Measurements from ENCODE around the gene DTX4.

- no peak for TF ChIP-seq ELK1 (IDR thresholded peaks at IDR 0.05; ENCODE audit: borderline replicate concordance, low read depth, low read length)
- TF ChIP-seq USF2 (IDR thresholded peaks at IDR 0.05; ENCODE audit: low read depth, low read length), result no peak
- TF ChIP-seq CTCF (conservative IDR thresholded peaks at IDR 0.05; ENCODE audit: low read depth, low read length), result no peak
- no peak for TF ChIP-seq SMC3 (IDR thresholded peaks at IDR 0.05; ENCODE audit: low read depth, low read length)
- no peak for TF ChIP-seq POLR2A (IDR thresholded peaks at IDR 0.05; ENCODE audit: low read depth, low read length)
- no peak for TF ChIP-seq MXI1 (IDR thresholded peaks at IDR 0.05; ENCODE audit: borderline replicate concordance, low read depth, low read length)
- TF ChIP-seq RFX5 (IDR thresholded peaks at IDR 0.05; ENCODE audit: low read depth, low read length), result no peak
- TF ChIP-seq MAZ (IDR thresholded peaks at IDR 0.05; ENCODE audit: borderline replicate concordance, low read depth, low read length), result no peak
- no peak for TF ChIP-seq RCOR1 (IDR thresholded peaks at IDR 0.05; ENCODE audit: insufficient replicate concordance, low read length)
- TF ChIP-seq MAFK (IDR thresholded peaks at IDR 0.05; ENCODE audit: low read depth, low read length), result no peak
- no peak for TF ChIP-seq CEBPB (IDR thresholded peaks at IDR 0.05; ENCODE audit: low read depth, low read length)
Measured at GRCh38 chr11:59218319-59218718, 46.4 kb downstream of the DTX4 start.
